Subcutaneous preadipocyte (primary cell): ENCODE data around the gene IFT22. TPM values are rescaled to one million over a fixed set of nuclear protein-coding genes. Genes with fewer than 3 reads are reported as not detected.

ENCODE experiments used
- small RNA-seq: library from RNA; depleted of rRNA; stranded (forward); fragments of <200 nt; gene quantifications from one replicate; pipeline ENCODE3, GENCODE V24; 2012
- total RNA-seq: library from RNA; depleted of rRNA; stranded (reverse); fragments of >200 nt; gene quantifications from 2 replicates; pipeline ENCODE4 v1.2.3, GENCODE V29; 2012

IFT22 gene
- 18.0 and 23.5 TPM in 2 replicates for total RNA-seq

GRCh38 chr7:101321491-101322401 lies at the start of gene IFT22:
Gene IFT22, minus strand, starts transcription at chr7:101321812. Its CDS starts 103 bp downstream, at chr7:101321709.

GRCh38 chr7:101362334-101363195 lies 41.0 kb upstream of the IFT22 start, which contains the start of gene COL26A1:
Gene COL26A1, plus strand, starts transcription at chr7:101362875. Its CDS starts 158 bp downstream, at chr7:101363033.

Small RNA genes lying within 50 kb of the gene (small RNA-seq; reads per million reads assigned to genes)
- not detected for gene RNU6-1104P

Other genes with a start within 250 kb of the IFT22 start
- 6.2 and 12.3 TPM in 2 replicates for gene TRIM56, start 236.3 kb downstream of the IFT22 start, total RNA-seq
- 287 and 464 TPM in 2 replicates for gene SERPINE1, start 194.7 kb downstream of the IFT22 start, total RNA-seq
- 119 and 137 TPM in 2 replicates for gene AP1S1, start 167.3 kb downstream of the IFT22 start, total RNA-seq
- 0.39 TPM in 1 of 2 replicates, not detected in the other for gene VGF, start 156.2 kb downstream of the IFT22 start, total RNA-seq
- gene NAT16, start 141.5 kb downstream of the IFT22 start, total RNA-seq, result not detected in 2 replicates
- gene MOGAT3, start 120.8 kb downstream of the IFT22 start, total RNA-seq, result not detected in 2 replicates
- gene PLOD3, start 104.2 kb downstream of the IFT22 start, total RNA-seq, result 85.2 and 93.2 TPM in 2 replicates
- 56.3 and 68.3 TPM in 2 replicates for gene ZNHIT1, start 103.6 kb downstream of the IFT22 start, total RNA-seq
- gene CLDN15, start 84.0 kb downstream of the IFT22 start, total RNA-seq, result 3.3 and 5.9 TPM in 2 replicates
- 86.8 and 174 TPM in 2 replicates for gene FIS1, start 76.7 kb downstream of the IFT22 start, total RNA-seq
- not detected in 2 replicates for gene COL26A1, start 41.1 kb upstream of the IFT22 start, total RNA-seq